Forelimb muscle (tissue), 1 donor: ENCODE data around the gene RPSA. TPM values are rescaled to one million over a fixed set of nuclear protein-coding genes. Genes with fewer than 3 reads are reported as not detected.
"Not testable (repeated sequence)": the region's sequence is repeated elsewhere in the genome, so short reads cannot be mapped to it uniquely, and the experiment has no call there.

ENCODE experiments used
- DNase-seq: peaks from one replicate; pipeline ENCODE4 v3.0.0-alpha.2; 2013; ENCODE audit warnings: low read depth
- polyA plus RNA-seq: library from polyadenylated mRNA; unstranded; fragments of 120-200 nt; gene quantifications from one replicate; pipeline ENCODE4 v1.2.1, GENCODE V29; 2013; ENCODE audit not compliant: insufficient read length

The RPSA gene
- polyA plus RNA-seq, 1 donor, result 2,221 TPM

DNA sequence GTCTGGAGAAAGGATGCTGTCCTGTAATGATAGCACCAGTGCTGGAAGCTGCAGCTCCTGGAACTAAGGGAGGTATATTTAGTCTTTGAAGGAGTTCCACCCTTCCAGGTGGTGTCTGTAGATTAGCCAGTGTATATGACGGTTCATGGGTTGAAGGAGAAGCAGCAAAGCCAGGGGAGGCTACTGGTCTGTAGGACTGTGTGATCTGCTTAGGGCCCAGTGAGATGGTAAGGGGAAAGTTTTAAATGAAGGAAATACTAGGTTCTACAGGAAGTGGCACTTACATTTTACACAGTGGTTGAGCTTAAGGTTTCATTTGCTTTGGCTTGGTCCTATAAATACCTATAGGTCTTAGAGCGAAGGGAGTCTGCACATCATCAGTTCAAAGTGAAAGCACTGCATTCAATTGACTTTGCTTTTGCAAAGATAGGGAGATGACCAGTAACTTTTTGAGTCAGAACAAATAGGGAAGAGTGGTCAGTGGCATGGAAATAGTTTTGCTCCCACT, 17.7 kb upstream of the RPSA start:
- DNase-seq, result no peak

DNA sequence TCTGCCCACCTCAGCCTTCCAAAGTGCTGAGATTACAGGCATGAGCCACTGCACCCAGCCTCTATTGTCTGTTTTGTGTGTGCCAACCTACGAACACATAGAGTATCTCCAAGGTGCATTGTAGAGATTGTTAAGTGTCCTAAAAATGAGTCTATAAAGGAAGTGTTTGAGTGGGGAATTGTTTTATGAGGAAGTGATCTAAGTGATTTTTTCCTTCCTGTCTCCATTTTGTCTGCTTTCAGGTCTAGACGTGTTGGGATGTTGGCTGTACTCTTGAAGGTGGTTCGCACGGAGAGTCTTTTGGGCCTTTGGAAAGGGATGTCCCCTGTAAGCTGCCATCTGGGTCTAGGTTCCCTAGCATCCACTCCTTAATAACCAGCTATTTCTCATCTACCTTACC, 16.3 kb upstream of the RPSA start:
- DNase-seq, result no peak

DNA sequence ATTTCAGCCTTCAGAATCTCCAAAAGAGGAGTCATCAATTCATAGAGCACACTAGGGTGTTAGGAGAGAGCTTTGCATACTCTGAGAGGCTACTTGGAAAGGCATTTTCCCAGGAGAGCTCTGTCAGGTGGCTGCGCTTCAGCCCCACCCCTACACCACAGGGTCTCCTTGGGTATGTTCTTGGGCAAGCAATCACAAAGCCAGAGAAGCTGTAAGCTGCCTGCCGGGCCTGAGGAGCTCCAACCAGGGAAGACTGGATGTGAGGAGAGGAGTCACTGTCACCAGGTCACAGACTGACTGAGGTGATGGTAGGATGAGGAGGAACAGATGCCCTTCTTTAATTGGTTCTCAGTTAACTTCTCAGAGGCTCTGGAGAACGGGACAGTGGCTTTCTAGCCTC, 9.8 kb upstream of the RPSA start:
- DNase-seq, result no peak

DNA sequence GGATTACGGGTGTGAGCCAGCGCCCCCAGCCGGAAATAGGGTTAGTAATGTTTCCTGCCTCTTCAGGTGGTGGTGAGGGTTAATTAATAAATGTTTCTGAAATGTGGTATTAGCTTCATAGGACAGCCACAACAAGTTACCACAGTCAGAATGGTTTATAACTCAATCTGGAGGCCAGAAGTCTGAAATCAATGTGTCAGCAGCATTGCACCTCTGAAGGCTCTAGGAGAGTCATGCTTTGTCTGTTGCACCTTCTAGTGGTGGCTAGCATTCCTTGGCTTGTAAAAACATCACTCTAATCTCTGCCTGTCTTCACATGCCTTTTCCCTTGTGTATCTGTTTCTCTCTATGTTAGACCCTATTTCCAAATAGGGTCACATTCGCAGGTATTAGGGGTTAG, 7.8 kb upstream of the RPSA start:
- DNase-seq, result no peak

DNA sequence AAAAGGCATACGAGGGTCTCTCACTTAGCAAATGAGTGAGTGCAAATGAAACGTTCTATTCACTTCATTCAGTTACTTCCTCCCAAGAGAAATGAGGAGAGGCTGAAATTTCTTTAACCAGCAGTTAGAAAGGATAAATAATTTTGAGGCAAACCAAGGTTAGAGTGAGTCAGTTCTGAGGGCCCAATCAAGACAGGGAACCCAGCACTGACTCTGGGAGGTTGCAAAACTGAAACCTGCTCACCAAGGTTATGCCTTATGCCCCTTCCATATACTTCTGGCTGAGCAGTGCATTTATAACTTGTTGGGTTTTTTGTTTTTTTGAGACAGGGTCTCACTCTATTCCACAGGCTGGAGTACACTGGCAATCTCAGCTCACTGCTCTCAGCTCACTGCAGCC, 4.5 kb upstream of the RPSA start:
- DNase-seq, result no peak

DNA sequence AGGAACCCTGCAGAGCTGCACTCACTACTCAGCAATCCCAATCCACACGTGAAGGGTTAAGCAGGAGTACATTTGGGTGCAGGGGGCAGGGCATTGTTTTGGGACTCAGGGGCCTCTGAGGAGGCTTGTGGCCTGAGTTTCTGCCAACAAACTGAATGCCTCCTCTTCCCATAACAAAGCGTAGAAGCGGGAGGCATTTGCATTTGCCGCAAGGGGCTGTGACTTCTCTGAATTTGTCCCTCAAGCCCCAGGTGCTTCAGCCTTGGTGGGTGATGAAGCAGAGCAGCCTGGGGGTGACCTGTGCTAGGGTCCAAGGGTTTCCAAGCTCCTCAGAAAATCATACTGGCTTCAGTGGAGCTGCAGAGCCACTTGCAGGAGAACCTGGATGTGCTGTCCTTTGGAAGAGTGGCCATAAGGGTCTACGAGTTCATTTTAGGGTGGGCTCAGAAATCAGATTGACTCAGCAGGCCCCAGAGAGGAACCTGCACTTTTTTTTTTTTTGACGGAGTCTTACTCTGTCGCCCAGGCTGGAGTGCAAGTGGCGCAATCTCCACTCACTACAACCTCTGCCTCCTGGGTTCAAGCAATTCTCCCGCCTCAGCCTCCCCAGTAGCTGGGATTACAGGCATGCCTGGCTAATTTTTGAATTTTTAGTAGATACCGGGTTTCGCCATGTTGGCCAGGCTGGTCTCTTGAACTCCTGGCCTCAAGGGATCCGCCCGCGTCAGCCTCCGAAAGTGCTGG, 1.4 kb upstream of the RPSA start:
- DNase-seq, result no peak

DNA sequence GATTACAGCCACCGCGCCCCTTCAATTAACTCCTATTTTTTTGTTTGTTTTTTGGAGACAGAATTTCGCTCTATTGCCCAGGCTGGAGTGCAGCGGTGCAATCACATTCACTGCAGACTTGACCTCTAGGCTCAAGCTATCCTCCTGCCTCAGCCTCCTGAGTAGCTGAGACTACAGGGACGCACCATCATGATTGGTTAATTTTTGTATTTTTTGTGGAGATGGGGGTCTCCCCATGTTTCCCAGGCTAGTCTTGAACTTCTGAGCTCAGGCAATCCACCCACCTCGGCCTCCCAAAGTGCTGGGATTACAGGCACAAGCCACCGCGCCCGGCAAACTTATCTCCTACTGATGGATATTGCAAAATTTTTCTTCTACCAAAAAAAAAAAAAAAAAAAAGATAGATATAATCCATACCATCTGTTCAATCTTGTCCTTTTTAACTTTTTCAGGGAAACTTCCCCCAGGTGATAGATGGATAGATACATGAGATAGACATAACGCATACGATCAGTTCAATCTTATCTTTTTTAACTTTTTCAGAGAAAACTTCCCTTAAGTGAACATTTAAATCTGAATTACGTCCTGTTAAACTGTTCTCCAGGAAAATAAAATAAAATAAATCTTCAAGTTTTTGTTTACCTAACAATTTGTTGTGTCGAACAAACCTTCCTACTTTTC, 693 bp upstream of the RPSA start:
- no peak for DNase-seq

DNA sequence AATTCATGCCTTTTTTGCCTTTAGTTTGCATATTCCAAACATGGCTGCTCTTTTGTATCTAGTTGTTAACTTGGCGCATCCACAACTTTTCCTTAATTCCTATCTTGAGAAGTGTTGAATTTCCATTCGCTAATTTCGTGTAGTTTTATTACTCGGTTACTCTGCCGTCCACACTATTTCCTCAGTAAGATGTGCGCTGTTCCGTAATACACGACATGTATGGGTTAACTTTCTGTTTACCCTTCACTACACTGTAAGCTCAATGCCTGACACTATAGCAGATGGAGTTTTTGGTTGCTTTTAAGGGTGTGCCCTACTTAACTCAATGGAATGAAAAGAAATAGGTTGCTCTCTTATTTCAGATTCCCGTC, 724 bp downstream of the RPSA start:
- no peak for DNase-seq

DNA sequence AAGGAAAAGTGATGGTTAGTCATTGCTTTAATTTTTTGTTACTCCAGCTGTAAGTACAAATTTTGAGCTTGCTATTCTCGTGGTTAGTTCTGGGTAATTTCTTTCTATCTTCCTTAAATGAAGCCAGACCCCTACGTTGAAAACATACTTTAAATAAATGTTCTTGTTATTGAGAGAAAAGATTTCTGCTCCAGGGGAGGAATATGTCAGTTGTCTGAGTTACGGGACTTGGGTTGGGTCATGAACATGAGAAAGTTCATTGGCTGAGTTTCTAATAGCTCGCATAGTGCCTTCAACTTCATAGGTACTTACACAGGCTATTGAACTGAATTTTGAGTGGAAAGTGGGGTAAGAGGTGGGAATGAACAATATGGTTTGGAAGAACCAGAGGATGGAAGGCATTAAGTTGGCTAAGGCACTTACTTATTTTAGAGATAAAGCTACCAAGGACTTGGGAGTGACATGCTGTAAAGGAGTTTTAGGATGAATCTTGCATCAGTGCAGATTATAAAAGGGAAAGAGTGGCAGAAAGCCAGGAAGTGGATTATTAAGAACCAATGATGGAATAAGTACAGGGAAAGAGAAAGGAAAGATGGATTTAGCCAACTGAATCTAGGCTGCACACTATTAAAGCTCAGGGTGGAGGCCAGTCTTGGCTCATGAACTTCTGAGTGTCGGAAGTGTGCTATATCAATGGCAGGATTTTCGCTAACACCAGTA, 1.4 kb downstream of the RPSA start:
- no peak for DNase-seq

DNA sequence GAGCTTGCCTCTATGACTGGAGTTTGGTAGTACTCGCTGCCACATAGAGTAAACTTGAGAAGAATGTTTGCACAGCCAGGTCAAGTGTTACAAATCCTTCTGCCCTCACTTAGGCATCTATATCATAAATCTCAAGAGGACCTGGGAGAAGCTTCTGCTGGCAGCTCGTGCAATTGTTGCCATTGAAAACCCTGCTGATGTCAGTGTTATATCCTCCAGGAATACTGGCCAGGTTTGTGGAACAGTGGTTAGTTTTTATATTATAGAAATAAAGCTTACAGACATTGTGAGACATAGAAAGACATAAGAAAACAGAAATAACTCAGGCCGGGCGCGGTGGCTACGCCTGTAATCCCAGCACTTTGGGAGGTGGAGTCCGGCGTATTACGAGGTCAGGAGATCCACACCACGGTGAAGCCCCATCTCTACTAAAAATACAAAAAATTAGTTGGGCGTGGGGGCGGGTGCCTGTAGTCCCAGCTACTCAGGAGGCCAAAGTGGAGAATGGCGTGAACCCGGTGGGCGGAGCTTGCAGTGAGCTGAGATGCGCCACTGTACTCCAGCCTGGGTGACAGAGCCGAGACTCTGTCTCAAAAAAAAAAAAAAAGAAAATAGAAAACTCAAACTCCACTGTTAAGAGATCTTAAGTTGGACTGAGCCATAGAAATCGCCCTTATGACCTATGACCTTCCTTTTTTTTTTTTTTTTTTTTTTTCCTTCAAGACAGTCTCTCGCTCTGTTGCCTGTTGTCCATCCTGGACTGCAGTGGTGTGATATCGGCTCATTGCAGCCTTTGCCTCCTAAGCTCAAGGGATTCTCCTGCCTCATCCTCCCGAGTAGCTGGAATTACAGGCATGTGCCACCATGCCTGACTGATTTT, 2.2 kb downstream of the RPSA start:
- DNase-seq, result no peak

DNA sequence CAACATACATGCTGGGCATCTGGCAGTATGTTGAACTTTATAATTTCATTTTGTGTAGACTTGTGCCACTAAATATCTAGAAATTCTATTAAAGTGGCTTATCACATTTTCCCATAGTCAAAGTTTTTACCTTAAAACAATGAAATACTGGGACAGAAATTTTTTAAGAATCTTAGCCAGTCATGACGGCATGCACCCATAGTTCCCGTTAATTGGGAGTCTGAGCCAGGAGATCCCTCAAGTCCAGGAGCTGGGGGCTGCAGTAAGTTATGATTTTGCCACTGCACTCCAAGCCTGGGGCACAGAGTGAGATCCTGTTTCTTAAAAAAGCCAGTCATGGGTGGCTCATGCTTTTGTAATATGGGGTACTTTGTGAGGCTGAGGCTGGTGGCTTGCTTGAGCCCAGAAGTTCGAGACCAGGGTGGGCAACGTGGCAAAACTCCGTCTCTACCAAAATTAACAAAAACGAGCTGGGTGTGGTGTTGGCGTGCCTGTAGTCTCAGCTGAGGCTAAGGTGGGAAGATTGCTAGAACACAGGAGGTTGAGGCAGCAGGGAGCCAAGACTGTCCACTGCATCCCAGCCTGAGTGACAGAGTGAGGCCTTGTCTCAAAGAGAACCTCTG, 3.1 kb downstream of the RPSA start:
- DNase-seq, result no peak

DNA sequence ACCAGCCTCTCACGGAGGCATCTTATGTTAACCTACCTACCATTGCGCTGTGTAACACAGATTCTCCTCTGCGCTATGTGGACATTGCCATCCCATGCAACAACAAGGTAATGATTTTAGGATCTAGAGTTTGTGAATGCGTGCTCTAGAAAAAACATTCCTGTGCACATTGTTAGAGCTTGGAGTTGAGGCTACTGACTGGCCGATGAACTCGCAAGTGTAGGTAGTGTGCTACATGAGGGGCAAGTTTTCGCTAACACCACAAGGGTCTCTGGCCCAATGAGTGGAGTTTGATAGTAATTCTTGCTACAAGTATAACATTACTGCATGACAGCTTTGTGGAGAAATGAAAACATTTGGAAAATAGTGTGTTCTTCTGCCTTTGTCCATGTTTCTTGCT, 4.4 kb downstream of the RPSA start:
- DNase-seq, result no peak

DNA sequence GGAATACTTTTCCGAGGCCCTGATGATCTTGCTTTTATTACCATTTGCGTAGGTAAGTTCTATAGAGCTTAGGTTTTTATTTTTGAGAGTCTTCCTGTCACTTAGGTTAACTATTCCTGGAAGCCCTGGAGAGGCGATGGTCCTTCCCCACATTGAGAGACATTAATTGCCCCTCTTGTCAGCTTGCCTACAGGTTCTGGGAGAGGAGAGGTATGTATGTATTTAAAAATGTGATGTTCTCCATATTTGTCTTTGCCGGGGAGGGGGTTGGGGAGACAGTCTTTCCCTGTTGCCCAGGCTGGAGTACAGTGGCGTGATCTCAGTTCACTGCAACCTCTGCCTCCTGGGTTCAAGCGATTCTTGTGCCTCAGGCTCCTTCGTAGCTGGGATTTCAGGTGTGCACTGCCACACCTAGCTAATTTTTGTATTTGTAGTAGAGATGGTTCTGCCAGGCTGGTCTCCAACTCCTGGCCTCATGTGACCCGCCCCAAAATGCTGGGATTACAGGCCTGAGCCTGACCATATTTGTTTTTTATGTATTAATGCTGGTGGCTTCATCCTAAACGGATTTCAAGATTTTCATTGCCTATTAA, 6.2 kb downstream of the RPSA start:
- no peak for DNase-seq

DNA sequence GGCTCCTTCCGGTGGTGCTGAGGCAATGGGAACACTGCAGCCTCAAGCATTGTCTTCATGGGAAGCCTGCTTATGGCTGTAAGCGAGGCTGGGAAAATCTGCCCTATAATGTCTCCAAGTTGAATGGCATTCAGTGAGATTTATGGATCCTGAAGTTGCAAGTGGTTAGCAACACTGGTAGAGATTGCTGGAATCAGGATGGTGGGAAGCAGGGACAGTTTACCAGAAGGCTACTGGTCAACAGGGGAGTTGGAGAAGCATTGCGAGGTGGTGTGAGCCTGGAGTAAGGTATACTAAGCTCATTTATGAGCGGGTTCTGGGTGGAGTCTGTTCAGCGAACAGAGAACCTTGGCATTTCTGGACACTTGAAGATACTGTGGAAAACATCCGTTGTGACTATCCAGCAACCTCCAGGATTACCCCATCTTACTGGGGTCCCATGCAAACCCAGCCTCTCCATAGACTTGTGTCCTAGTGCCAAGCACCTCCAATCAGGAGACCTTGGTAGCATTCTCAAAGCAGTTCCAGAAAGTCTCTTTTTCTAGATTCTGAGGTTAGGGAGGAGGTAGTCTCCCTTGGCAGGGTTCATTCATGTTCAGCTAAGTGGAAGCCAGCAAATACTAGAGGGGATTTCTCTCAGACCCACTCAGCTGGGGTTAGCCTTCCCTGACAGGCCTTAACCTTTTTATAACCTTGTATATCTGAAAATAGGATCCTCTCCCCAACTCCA, 7.3 kb downstream of the RPSA start:
- DNase-seq, result no peak

DNA sequence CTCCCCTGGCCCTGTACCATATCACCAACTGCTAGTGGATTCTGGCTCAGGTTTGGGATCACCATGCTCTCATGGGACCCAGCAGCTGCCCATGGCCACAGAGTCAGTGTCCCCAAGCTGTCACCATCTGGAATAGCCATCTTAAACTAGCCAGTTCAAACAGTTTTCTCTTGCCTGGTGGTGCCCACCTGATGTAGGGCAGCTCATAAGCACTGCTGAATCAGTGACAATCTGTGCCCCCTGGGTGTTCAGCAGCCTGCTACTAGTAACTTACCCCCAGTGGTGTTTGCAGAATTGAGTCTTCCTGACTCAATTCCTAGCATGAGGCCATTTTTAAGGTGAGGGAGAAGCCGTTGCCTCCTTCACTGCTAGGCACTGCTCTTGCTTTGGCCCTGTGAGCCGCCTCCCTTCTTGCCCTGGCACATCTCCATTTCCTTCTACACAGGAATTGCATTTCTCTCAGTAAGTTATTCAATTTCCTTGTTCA, 7.9 kb downstream of the RPSA start:
- DNase-seq, result no peak

DNA sequence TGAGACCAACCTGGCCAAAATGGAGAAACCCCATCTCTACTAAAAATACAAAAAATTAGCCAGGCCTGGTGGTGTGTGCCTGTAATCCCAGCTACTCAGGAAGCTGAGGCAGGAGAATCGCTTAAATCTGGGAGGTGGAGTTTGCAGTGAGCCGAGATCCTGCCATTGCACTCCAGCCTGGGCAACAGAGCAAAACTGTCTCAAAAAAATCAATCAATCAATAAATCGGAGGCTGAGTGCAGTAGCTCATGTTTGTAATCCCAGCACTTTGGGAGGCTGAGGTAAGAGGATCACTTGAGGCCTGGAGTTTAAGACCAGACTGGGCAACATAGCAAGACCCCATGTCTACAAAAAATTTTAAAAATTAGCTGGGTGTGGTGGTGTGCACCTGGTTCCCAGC, 8.8 kb downstream of the RPSA start:
- DNase-seq, result not testable (repeated sequence)

DNA sequence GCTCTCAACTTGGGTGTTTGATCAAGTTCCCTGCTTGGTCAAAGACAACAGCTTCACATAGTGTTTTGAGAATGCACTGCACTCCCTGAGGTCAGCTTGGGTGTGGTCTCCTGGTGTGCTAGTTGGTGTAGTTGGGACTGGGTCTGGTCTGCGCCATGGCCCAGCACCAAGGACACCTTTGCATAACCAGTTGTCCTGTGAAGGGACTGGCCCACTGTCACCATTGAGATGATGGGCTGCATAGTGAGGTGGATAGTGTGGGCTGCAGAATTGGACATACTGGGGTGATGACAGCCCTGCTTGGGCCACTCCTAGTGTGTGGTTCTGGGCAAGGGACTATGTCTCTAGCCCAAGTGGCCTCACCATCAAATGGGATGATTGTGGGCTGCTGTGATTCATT, 9.5 kb downstream of the RPSA start:
- no peak for DNase-seq

DNA sequence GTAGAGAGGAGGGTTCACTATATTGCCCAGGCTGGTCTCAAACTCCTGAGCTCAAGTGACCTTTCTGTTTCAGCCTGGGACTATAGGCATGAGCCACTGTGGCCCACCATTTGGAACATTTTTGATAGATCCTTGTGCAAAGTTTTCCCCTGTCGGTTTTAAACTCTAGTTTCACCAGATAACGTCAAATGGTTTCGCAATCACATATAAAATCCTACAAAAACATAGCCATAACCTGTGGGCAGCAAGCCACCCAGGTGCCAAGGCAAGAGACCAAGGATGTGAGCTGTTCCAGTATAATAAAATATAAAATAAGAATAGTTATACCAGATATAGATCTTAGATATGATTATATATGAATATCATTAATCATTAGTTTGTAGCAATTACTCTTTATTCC, 10.5 kb downstream of the RPSA start:
- not testable (repeated sequence) for DNase-seq

DNA sequence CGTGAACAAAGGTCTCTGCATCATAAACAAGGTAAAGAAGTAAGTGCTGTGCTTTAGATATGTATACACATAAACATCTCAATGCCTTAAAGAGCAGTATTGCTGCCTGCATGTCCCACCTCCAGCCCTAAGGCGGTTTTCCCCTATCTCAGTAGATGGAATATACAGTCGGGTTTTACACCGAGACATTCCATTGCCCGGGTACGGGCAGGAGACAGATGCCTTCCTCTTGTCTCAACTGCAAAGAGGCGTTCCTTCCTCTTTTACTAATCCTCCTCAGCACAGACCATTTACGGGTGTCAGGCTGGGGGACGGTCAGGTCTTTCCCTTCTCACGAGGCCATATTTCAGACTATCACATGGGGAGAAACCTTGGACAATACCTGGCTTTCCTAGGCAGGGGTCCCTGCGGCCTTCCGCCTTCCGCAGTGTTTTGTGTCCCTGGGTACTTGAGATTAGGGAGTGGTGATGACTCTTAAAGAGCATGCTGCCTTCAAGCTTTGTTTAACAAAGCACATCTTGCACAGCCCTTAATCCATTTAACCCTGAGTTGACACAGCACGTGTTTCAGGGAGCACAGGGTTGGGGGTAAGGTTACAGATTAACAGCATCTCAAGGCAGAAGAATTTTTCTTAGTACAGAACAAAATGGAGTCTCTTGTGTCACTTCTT, 12.2 kb downstream of the RPSA start:
- not testable (repeated sequence) for DNase-seq
